Body of pancreas (tissue), 4 donors: ENCODE data around the gene DVL1. TPM values are rescaled to one million over a fixed set of nuclear protein-coding genes. Genes with fewer than 3 reads are reported as not detected.

ENCODE experiments used
- ATAC-seq: fragments of 150-250 bp; one replicate; pipeline ENCODE4 v1.9.1; 2016
- DNase-seq, 4 donors: peaks; one replicate each; pipeline ENCODE4 v3.0.0-alpha.2; 2019
- H3K27ac ChIP-seq, 4 donors: fragments of 200-600 bp; sonication (generic); 1 replicate in 3 of 4; 2 replicates in 1 of 4; pipeline versions ENCODE4 v1.5.1 to v1.6.1; 2016 to 2019; ENCODE audit warnings: mild to moderate bottlenecking in 1 of 4, mixed read lengths in 1 of 4, moderate library complexity in 1 of 4
- H3K27me3 ChIP-seq, 2 donors: fragments of 200-600 bp; sonication (generic); one replicate each; pipeline ENCODE4 v1.6.0; 2016; ENCODE audit warnings: mild to moderate bottlenecking in 1 of 2
- H3K36me3 ChIP-seq, 2 donors: fragments of 200-600 bp; sonication (generic); replicated peaks in 1 of 2; 2 replicates each; pipeline ENCODE4 v1.5.1; 2016; ENCODE audit warnings: low read depth in 2 of 2; ENCODE audit not compliant: insufficient read depth in 1 of 2
- H3K4me1 ChIP-seq: fragments of 200-600 bp; sonication (generic); one replicate; pipeline ENCODE4 v1.6.0; 2016
- H3K4me3 ChIP-seq, 2 donors: fragments of 200-600 bp; sonication (generic); 1 replicate in 1 of 2; 2 replicates in 1 of 2; pipeline ENCODE4 v1.5.1; 2016 to 2019
- H3K9me3 ChIP-seq, 3 donors: fragments of 200-600 bp; sonication (generic); 1 replicate in 2 of 3; 2 replicates in 1 of 3; pipeline ENCODE4 v1.5.1; 2016
- POLR2A ChIP-seq, 3 donors: fragments of 450-650 bp; IDR thresholded peaks; one replicate each; pipeline ENCODE4 v1.6.1; 2016; ENCODE audit warnings: antibody characterized with exemption in 3 of 3, mild to moderate bottlenecking in 2 of 3
- WGBS, 2 donors: methylation state at CpG; one replicate each; pipeline ENCODE4 v1.1.5; 2017; 5-methylcytosine and 5-hydroxymethylcytosine counted together
- intact Hi-C: fragments of 100-400 bp; cut with DNase I; formaldehyde crosslinking; loops from one replicate; pipeline ENCODE4 v1.15.1; 2023
- total RNA-seq, 2 donors: library from RNA; depleted of rRNA; stranded (reverse); fragments of >200 nt; gene quantifications; one replicate each; pipeline ENCODE4 v1.1.0, GENCODE V29; 2016
- TF ChIP-seq, protein P1 (sequence below), 7 experiments: fragments of 450-650 bp in 4 of 7; fragments of 200-600 bp in 3 of 7; sonication (generic) in 3 of 7; IDR thresholded peaks; one replicate each; pipeline ENCODE4 v1.5.1; 2016 to 2019; ENCODE audit warnings: antibody characterized with exemption in 7 of 7

DVL1 gene
- total RNA-seq, 2 donors from 2014 or later: 58.1 to 84.4 TPM

DNA sequence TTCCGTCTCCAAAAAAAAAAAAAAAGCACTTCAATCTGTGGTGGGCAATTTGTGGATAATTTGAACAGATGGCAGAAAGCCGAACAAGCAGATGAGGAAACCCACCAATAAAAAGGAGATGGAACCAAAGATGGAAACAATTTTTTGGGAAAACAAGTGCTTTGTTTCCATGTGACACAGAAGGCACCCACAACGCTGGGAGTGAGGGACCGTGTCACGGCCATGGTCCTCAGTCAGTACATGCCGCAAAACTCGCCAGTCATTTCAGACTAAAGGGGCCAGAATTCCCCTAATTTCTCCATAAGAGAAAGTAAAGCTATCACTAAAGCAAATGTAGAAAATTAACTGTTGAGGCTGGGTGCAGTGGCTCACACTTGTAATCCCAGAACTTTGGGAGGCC, 44.9 kb upstream of the DVL1 start:
- DNase-seq (no peak), ATAC-seq (no peak)
- Histone ChIP-seq H3K4me1 (peaks cover 18% of the 10 kb centered on the region), H3K9me3 (no peaks in the 10 kb centered on the region), H3K4me3 (no peak overlapping the region), H3K36me3 (peaks cover 30 to 43% of the 10 kb centered on the region in 2 donors), H3K27me3 (no peaks in the 10 kb centered on the region), H3K27ac (no peak overlapping the region)
- no peak for TF ChIP-seq POLR2A (IDR thresholded peaks at IDR 0.05)
- TF ChIP-seq, protein P1, sequence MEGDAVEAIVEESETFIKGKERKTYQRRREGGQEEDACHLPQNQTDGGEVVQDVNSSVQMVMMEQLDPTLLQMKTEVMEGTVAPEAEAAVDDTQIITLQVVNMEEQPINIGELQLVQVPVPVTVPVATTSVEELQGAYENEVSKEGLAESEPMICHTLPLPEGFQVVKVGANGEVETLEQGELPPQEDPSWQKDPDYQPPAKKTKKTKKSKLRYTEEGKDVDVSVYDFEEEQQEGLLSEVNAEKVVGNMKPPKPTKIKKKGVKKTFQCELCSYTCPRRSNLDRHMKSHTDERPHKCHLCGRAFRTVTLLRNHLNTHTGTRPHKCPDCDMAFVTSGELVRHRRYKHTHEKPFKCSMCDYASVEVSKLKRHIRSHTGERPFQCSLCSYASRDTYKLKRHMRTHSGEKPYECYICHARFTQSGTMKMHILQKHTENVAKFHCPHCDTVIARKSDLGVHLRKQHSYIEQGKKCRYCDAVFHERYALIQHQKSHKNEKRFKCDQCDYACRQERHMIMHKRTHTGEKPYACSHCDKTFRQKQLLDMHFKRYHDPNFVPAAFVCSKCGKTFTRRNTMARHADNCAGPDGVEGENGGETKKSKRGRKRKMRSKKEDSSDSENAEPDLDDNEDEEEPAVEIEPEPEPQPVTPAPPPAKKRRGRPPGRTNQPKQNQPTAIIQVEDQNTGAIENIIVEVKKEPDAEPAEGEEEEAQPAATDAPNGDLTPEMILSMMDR (IDR thresholded peaks at IDR 0.05): no peak
- WGBS, 2 donors: 94 to 95% methylated on average over 7 of the region's 7 CpGs
- intact Hi-C loops: loop anchor here (10.0 kb wide), 1 partner anchor 101 kb away; no protein-coding TSS in a partner anchor

DNA sequence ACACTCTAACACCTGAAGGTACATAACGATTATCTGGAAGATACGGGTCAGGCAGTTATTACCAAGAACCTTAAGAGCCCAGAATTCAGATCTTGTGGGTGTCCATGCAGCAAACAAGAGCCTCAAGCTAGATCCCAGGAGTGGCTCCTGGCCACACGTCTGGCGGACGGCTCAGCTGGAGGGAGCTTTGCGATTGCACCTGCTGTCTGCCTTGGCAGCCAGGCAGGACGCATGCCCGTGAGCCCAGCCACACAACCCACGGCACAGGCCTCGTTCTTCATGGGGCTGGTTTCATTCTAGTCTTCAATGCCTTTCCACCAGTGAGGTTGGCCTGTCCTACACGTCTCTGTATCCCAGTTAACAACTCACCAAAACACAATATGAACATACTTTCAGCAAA, 44.2 kb upstream of the DVL1 start:
- Histone ChIP-seq H3K27ac (no peak overlapping the region), H3K27me3 (no peaks in the 10 kb centered on the region), H3K4me1 (peaks cover 18% of the 10 kb centered on the region), H3K9me3 (no peaks in the 10 kb centered on the region), H3K36me3 (peaks cover 30 to 46% of the 10 kb centered on the region in 2 donors), H3K4me3 (no peak overlapping the region)
- ATAC-seq (no peak), DNase-seq (no peak)
- TF ChIP-seq, protein P1 (IDR thresholded peaks at IDR 0.05): no peak
- no peak for TF ChIP-seq POLR2A (IDR thresholded peaks at IDR 0.05)
- intact Hi-C loops: loop anchor here (10.0 kb wide), 1 partner anchor 101 kb away; no protein-coding TSS in a partner anchor
- 91 to 98% methylated on average over 9 to 11 of the region's 11 CpGs for WGBS, 2 donors

DNA sequence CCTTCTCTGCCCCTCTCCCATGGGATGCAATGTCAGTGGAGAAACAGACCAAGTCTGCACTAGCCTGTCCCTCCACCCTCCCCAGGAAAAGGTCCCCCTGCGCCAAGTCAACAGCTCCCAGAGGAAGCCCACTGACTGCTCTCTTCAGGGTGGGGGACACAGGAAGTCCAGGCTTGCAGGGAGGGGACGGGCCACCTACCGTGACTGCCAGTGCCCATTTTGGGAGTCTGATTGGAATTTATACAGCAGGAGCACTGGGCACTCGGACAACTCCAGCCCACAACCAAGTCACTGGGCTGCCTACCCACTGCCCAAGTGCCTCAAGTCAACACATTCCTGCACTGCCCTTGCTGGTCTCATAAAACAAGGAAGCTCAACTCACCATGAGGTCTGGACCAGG, 43.8 kb upstream of the DVL1 start:
- peaks cover 14% of the 10 kb centered on the region for H3K4me1 ChIP-seq
- no peak overlapping the region for H3K4me3 ChIP-seq
- intact Hi-C loops: loop anchor here (10.0 kb wide), 1 partner anchor 102 kb away; no protein-coding TSS in a partner anchor
- ATAC-seq (no peak), DNase-seq (no peak)
- no peak overlapping the region for H3K27ac ChIP-seq
- H3K9me3 ChIP-seq: no peaks in the 10 kb centered on the region
- TF ChIP-seq, protein P1 (IDR thresholded peaks at IDR 0.05): no peak
- no peak for TF ChIP-seq POLR2A (IDR thresholded peaks at IDR 0.05)
- 100% methylated on average over 1 to 4 of the region's 4 CpGs for whole genome bisulfite sequencing, 2 donors
- peaks cover 34 to 50% of the 10 kb centered on the region in 2 donors for H3K36me3 ChIP-seq
- no peaks in the 10 kb centered on the region for H3K27me3 ChIP-seq

DNA sequence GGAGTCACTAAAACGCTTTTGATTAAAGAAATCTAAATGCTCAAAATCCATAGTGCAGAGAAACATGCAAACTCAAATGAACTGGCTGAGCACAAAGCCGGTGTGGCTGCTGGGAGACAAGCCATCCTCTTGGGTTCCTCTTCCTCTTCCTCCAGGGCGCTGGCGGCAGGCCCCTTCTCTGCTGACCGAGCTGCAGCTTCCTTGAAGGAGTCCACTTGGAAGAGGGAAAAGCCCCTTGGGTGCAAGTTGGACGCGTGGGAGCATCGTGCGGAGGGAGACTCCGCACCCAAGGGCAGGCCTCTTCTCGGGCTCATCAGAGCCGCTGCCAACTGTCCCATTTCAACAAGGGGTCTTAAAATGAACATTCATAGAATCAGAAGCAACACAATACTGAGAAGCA, 42.0 kb upstream of the DVL1 start:
- H3K4me3 ChIP-seq: no peak overlapping the region
- no peak for ATAC-seq
- TF ChIP-seq, protein P1 (IDR thresholded peaks at IDR 0.05): no peak
- TF ChIP-seq POLR2A (IDR thresholded peaks at IDR 0.05): no peak
- H3K27ac ChIP-seq: no peak overlapping the region
- H3K4me1 ChIP-seq: no peaks in the 10 kb centered on the region
- H3K36me3 ChIP-seq: peaks cover 49 to 61% of the 10 kb centered on the region in 2 donors
- H3K9me3 ChIP-seq: no peaks in the 10 kb centered on the region
- intact Hi-C loops: loop anchor here (10.0 kb wide), 1 partner anchor 104 kb away; no protein-coding TSS in a partner anchor
- DNase-seq: no peak
- H3K27me3 ChIP-seq: no peaks in the 10 kb centered on the region
- WGBS, 2 donors: 83 to 96% methylated on average over 12 of the region's 12 CpGs

DNA sequence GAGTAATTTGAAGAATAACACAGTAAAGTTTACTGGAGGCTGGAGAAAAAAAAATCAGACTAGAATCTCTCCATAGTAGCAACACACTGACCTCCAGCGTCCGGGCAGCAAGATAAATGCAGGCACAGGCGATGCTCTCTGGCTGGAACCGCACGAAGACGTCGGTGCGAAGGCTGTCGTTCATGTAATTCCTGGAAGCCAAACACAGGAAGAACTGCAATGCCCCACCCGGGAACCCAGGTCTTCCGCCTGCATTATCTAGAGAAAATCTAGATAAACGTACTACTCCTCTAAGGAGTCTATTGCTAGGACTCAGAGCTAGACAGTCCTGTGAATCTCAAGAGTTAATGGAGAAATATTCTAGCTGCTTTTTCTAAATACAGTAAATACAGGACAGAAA, 41.5 kb upstream of the DVL1 start:
- Histone ChIP-seq H3K9me3 (no peaks in the 10 kb centered on the region), H3K4me3 (no peak overlapping the region), H3K4me1 (no peaks in the 10 kb centered on the region), H3K36me3 (peaks cover 52 to 62% of the 10 kb centered on the region in 2 donors), H3K27ac (no peak overlapping the region), H3K27me3 (no peaks in the 10 kb centered on the region)
- ATAC-seq: no peak
- 82 to 86% methylated on average over 12 of the region's 12 CpGs for WGBS, 2 donors
- TF ChIP-seq POLR2A (IDR thresholded peaks at IDR 0.05): no peak
- TF ChIP-seq, protein P1 (IDR thresholded peaks at IDR 0.05): no peak
- intact Hi-C loops: loop anchor here (10.0 kb wide), 1 partner anchor 104 kb away; no protein-coding TSS in a partner anchor
- no peak for DNase-seq
